Hepatic stellate cell (primary cell): ENCODE data around the gene CDK14.

Experiments used
- DNase-seq: peaks from one replicate; pipeline ENCODE4 v3.0.0; 2011; ENCODE audit warnings: low spot score

The CDK14 gene

GRCh38 chr7:91007371-91007770 is 411.2 kb downstream of the CDK14 start:
- no peak for DNase-seq

GRCh38 chr7:91013078-91013477 is 417.0 kb downstream of the CDK14 start:
- no peak for DNase-seq

- DNase-seq: no peak
Observed at GRCh38 chr7:91019686-91020385, 423.7 kb downstream of the CDK14 start.

- DNase-seq: no peak
Observed at GRCh38 chr7:91020636-91021385, 424.7 kb downstream of the CDK14 start.

- DNase-seq: no peak
Observed at GRCh38 chr7:91021956-91022355, 425.8 kb downstream of the CDK14 start.

GRCh38 chr7:91025906-91026390 is 429.8 kb downstream of the CDK14 start:
- DNase-seq: no peak

GRCh38 chr7:91029688-91030087 is 433.6 kb downstream of the CDK14 start:
- DNase-seq: no peak

- DNase-seq: no peak
Observed at GRCh38 chr7:91030680-91031380, 434.7 kb downstream of the CDK14 start.

- DNase-seq: no peak
Observed at GRCh38 chr7:91031757-91032156, 435.6 kb downstream of the CDK14 start.

GRCh38 chr7:91033574-91033973 is 437.5 kb downstream of the CDK14 start:
- DNase-seq: no peak

- DNase-seq: peak; percentile 48
Observed at GRCh38 chr7:91034459-91035368, 438.6 kb downstream of the CDK14 start.

GRCh38 chr7:91039033-91039432 is 442.9 kb downstream of the CDK14 start:
- no peak for DNase-seq

GRCh38 chr7:91041141-91041540 is 445.0 kb downstream of the CDK14 start:
- DNase-seq: no peak

- no peak for DNase-seq
Observed at GRCh38 chr7:91041901-91042484, 445.9 kb downstream of the CDK14 start.

- DNase-seq: no peak
Observed at GRCh38 chr7:91043186-91043585, 447.1 kb downstream of the CDK14 start.

- DNase-seq: no peak
Observed at GRCh38 chr7:91043924-91044645, 448.0 kb downstream of the CDK14 start.

GRCh38 chr7:91045606-91046005 is 449.5 kb downstream of the CDK14 start:
- no peak for DNase-seq

- DNase-seq: no peak
Observed at GRCh38 chr7:91046322-91047089, 450.4 kb downstream of the CDK14 start.

- DNase-seq: no peak
Observed at GRCh38 chr7:91047636-91048035, 451.5 kb downstream of the CDK14 start.

- DNase-seq: no peak
Observed at GRCh38 chr7:91050677-91051076, 454.6 kb downstream of the CDK14 start.
